GM19099 (cell line): ENCODE measurements around the gene PTX3.

Experiments
- POLR2A ChIP-seq: IDR thresholded peaks from 3 replicates; pipeline ENCODE4 v1.6.1; 2011; ENCODE audit warnings: low read depth; ENCODE audit not compliant: insufficient read length; ENCODE audit errors: extremely low read depth

The PTX3 gene

DNA sequence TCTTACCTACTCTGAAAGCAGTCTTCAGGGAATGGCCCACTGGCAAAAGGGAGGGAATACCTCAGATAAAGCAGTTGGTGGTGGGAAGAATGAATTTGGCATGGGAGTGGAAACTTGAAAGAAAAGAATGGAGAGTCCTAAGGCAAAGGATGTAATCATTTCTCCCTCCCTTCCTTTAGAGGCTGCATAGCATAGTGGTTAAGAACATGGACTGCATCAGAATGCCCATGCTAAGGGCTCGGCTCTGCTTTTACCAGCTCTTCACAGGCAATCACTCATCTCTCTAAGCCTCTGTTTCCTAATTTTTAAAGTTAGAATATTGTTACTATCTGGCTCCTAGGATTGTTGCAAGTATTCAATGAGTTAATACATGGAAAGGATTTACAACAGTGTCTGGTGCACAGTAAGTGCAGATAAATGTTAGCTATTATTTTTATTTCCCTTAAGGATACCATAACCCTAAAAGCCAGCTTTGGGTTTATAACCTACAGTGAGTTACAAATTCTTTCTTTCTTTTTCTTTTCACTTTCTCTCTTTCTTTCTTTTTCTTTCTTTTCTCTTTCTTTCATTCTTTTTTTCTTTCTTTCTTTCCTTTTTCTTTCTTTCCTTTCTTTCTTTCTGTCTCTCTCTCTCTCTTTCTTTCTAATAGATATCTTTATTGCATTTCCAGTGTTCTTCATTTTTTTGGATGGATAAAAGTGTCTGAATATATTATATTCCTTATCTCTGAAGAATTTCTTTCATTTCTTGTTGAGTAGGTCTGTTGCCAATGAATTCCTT lies 43.0 kb downstream of the PTX3 start:
- TF ChIP-seq POLR2A: no peak

DNA sequence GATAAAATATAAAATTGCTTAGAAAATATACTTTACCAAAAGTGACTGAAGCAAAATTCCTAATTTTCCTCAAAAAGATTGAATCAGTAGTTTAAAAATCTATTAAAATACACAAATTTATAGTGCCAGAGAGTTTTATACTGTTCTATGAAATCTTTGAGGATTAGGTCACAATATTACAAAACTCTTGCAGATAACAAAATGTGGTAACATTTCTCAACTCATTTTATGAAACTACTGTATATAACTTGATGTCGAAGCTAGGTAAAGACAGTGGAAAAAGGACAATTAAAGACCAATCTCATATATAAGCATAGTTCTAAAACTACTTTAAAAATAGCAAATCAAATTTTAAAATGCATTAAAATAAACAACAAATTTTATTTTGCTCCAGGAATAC lies 50.7 kb downstream of the PTX3 start:
- TF ChIP-seq POLR2A: no peak

DNA sequence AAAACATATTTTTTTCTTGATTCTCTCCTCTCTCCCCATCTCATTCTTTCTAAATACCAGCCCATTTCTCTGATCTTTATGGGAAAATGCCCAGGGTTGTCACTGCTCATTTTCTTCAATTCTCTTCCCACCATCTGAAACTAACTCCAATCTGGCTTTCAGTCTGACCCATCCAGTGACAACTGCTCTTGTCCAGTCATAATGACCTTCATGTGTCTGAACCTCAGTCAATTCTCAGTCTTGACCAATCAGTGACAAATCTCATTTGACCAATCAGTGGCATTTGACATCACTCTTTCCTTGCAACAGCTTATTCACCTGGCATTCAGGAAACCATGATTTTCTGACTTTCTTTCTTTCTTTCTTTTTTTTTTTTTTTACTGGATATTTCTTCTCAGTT lies 51.5 kb downstream of the PTX3 start:
- no peak for TF ChIP-seq POLR2A

DNA sequence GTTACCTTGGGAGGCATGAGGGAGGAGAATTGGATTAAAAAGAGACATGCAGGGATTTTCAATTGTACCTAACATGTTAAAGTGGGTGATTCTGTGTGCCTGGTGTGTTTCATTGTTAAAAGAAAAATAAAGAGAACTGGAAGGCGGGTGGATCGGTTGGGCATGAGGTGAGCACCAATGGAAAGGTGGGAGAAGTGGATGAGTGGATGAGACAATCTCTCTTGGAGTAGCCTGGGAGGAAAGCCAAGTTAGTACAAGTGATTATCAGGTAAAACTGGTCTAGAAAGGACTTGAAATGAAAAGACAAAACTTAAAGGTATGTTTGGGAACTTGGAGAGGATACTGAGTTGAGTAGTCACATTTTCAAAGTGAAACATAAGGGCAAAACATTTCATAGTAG lies 54.5 kb downstream of the PTX3 start:
- TF ChIP-seq POLR2A: no peak
